Astrocyte of the cerebellum (primary cell): ENCODE results near the gene LCP2.

ENCODE experiments used
- DNase-seq: peaks from one replicate; pipeline ENCODE4 v3.0.0-alpha.2; 2011; ENCODE audit warnings: low read depth
- H3K4me3 ChIP-seq: 2 replicates; pipeline ENCODE4 v1.5.1; 2011; ENCODE audit warnings: mild to moderate bottlenecking, low read depth, low read length, moderate library complexity
- in situ Hi-C: cut with HindIII; loops from 2 replicates; pipeline ENCODE4 v1.10.0; 2017; ENCODE audit warnings: low sequenced_read_pairs
- TF ChIP-seq, protein P1 (sequence below): IDR thresholded peaks from 2 replicates; pipeline ENCODE4 v1.5.1; 2012; ENCODE audit warnings: low read length, low read depth, moderate library complexity, mild to moderate bottlenecking; ENCODE audit errors: missing control alignments

Gene LCP2

DNA sequence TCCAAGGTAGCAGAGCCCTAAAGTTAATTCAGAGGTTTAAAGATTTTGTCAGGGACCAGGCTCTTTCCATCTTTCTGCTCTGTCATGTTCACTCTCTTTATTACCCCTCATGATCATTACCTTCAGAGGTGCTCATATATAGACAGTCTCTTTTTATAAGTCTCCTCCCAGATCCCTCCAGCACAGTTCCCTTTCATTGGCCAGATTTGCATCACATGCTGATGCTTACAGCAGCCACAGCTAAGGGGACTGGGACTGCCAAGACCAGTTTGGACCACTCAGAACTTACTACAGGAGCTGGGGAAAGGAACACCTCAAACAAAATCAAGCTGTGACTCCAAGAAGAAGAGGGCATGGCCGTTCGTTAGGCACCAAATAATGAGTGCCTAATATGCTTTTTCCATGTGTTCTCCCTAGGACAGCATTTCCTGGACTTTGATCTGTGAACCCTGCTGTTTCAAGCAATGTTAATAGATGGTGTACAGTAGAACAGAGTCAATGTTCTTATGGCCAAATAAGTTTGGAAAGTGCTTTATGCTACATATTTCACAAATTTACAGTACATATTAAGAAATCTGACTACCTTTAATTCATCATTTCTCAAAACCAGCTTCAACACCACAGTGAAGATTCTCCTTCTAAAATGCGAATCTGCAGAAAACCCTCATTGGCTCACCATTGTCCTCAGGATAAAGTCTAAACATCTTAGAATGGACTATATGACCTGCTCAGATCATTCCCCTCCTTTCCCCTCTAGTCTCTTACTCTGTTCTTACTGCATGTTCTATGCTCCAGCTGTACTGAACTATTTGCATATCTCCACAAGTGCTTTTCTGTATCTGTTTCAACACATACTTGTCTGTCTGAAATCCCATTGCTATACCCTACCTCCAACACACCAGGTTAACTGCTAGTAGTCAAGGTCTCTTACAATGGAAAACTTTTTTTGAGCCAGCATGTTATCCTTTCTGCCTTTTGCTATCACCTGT, 61.4 kb downstream of the LCP2 start:
- TF ChIP-seq, protein P1, sequence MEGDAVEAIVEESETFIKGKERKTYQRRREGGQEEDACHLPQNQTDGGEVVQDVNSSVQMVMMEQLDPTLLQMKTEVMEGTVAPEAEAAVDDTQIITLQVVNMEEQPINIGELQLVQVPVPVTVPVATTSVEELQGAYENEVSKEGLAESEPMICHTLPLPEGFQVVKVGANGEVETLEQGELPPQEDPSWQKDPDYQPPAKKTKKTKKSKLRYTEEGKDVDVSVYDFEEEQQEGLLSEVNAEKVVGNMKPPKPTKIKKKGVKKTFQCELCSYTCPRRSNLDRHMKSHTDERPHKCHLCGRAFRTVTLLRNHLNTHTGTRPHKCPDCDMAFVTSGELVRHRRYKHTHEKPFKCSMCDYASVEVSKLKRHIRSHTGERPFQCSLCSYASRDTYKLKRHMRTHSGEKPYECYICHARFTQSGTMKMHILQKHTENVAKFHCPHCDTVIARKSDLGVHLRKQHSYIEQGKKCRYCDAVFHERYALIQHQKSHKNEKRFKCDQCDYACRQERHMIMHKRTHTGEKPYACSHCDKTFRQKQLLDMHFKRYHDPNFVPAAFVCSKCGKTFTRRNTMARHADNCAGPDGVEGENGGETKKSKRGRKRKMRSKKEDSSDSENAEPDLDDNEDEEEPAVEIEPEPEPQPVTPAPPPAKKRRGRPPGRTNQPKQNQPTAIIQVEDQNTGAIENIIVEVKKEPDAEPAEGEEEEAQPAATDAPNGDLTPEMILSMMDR = no peak
- in situ Hi-C loops = loop anchor here (10.0 kb wide), 1 partner anchor 169 kb away; no protein-coding TSS in a partner anchor
- no peak for DNase-seq
- no peak overlapping the region for H3K4me3 ChIP-seq

DNA sequence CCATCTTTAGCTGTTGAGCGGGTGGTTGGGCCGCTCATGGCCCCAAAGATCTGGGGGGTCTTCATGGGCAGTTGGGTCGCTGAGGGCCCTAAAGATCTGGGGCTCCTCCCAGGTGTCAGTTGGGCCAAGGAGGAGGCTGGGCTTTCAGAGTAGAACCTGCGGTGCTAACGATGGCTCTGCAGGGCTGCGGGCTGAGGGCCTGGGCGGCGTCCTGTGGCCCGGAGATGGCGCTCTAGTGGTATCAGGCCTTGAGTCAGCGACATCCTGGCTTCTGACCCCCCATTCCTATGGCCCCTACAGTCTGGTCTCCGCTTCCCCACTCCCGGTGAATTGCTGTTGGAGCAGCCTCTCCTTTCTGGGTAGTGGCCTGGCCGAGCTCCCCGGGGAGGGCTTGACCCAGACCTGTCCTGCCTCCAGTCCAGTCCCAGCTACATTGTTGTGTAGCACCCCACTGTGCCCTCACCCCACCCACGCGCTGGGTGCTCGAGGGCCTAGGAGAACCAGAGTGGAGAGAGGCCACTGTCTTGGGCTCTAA, 64.2 kb downstream of the LCP2 start:
- in situ Hi-C loops = loop anchor here (10.0 kb wide), 1 partner anchor 171 kb away; no protein-coding TSS in a partner anchor

DNA sequence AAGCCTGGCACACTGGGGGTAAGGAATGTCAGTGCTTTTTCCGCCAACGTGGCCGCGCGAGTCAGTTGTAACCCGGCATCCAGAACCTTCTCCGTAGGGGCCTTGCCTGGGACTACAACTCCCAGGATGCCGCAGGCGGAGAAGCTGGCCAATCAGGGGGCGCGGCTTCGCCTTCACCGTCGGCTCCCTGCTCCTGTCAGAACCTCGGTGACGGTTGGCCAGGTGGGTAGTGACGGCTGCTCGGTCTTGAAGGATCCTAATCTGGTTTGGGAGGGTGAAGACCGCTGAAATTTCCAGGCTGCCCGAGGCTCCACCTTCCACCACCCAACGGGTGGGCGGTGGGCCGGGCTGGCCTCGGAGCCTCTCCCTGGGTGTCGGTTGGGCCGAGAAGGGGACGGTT, 64.8 kb downstream of the LCP2 start, which contains the start of gene C5orf58:
Gene C5orf58 (plus strand): TSS at position 200 of the 400 bp plus-strand sequence. CDS start 1,992 bp downstream, outside the sequence.
- no peak for DNase-seq
- in situ Hi-C loops = loop anchor here (10.0 kb wide), 1 partner anchor 172 kb away; no protein-coding TSS in a partner anchor
- H3K4me3 ChIP-seq = no peak within 1 kb of the TSS
- TF ChIP-seq, protein P1 = no peak

More for the DNA sequence above, 64.2 kb downstream of the LCP2 start:
- DNase-seq = no peak
- TF ChIP-seq, protein P1 = no peak
- no peak overlapping the region for H3K4me3 ChIP-seq

DNA sequence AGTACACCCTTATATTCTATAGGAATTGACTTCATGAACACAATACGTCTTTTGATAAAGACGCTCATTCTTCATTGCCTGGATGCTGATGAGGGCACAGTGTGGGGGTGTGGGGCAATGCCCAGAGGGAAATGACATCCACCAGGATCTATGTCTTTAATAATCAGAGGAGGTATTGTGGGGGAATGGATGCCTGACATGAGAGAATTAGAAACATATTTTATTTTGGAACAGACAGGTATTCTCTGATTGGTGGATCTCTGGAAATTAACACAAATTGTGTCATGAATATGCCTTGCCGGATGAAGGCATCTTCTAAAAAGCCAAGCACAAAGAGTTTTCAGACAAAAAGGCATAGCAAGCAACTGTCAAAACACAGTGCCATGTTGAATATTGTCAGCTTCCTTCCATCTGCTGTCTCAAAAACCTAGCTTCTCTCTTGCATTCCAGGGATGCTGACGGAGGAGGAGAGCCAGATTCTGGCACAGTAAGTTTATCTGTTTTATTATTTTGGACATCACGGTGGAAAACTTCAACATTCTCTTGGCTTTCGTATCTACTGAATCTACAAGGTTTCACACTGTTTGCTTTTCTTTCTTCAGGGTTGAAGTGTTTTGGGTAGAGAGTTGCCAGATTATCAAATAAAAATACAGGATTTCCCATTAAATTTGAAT, 68.7 kb downstream of the LCP2 start:
- DNase-seq = no peak
- in situ Hi-C loops = no loop called here
- TF ChIP-seq, protein P1 = no peak
- no peak overlapping the region for H3K4me3 ChIP-seq

DNA sequence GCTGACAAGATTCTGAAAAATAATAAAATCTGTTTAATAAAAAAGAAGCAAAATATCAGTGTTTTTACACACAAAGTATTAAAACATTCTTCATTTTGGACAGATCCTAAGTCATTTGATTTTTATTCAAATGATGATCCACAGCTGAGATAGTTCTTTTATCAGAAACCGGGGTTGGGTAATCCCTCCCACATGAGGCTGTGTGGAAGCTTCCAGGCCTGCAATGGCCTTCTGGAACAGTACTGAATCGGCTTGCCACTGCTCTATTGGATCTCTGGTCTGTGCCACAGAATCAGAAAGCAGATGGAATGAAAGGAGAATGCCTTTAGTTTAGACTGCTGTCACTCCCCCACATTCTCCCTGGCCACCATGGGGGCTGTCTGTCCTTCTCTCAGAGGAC, 70.9 kb downstream of the LCP2 start:
- TF ChIP-seq, protein P1 = no peak
- in situ Hi-C loops = no loop called here
- H3K4me3 ChIP-seq = no peak overlapping the region
- DNase-seq = no peak

DNA sequence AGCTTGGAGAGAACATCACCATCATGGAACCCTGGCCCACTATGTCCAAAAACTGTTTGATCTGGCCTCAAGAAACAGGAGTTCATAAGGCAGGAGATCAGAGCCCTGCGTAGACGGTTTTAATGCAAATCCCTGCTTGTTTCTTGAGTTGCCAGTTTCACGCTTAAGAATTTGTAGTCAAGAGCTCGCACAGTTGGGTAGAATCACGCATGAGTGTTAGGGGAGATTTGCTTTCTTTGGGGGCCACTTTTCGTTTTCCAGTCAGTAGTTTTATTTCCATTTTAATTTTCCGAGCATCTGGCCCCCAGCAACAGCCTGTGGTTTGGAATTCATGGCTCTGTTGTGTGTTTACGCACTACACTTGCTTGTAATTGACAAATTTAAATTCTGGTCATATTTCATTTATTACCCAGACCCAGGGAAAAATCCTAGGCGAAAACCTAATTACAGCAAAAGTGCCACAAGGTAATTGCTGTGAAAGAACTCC, 71.4 kb downstream of the LCP2 start:
- TF ChIP-seq, protein P1 = no peak
- in situ Hi-C loops = no loop called here
- no peak for DNase-seq
- no peak overlapping the region for H3K4me3 ChIP-seq
